GM19438 (cell line): ENCODE results near the gene MMS19.
"Not testable (repeated sequence)": the region's sequence is repeated elsewhere in the genome, so short reads cannot be mapped to it uniquely, and the experiment has no call there.

Experiments
- ATAC-seq: cut with Tn5 transposase; IDR thresholded peaks from one replicate; pipeline ENCODE4 v1.9.1; 2021; ENCODE audit warnings: low read depth; ENCODE audit not compliant: unreplicated experiment

MMS19 gene

DNA sequence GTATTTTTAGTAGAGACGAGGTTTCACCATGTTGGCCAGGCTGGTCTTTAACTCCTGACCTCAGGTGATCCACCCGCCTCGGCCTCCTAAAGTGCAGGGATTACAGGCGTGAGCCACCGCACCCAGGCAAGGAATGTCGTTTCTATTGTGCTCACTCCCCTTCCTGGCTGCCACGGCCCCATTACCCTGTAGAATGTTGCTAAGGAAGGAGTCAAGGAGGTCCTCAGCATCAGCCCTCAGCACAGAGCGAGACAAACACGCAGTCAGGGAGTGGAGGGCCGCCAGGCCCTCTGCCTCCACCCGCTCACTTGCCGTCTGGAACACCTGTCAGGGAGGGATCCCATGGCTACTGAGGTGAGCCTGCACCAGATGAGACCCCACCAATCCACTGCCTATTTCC is 29.4 kb downstream of the MMS19 start:
- ATAC-seq, result not testable (repeated sequence)

DNA sequence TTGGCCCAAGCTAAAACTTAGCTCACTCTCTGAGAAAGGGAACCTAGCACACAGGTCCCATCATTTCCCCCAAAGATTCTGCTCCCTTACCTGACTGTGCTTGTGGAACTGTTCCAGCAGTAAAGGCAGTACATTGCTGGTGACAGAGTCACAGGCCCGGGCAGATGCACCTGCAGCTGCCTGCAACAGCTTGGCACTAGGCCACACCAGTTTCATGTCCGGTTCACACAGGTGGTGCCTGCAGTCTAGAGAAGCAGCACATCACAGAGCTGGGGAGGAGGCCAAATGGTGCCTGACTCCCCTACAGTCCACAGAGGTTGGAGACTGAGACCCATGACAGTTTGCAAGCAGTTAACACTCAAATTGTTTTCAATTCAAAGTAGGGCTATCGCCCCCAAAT is 30.1 kb downstream of the MMS19 start:
- no peak for ATAC-seq

DNA sequence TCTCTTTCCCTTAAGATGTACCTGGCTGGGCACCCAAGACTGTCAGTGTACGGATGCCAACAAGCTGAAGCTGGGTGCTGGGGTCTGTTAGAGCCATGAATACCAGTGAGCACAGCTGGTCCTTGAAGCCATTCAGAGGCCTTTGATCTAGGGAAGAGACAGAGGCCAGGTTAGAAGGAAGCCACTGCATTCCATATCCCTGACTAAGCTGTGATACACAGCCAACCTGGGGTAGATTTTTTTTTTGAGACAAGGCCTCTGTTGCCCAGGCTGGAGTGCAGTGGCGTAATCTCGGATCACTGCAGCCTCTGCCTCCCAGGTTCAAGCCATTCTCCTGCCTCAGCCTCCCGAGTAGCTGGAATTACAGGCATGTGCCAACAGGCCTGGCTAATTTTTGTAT is 31.5 kb downstream of the MMS19 start:
- ATAC-seq, result no peak

DNA sequence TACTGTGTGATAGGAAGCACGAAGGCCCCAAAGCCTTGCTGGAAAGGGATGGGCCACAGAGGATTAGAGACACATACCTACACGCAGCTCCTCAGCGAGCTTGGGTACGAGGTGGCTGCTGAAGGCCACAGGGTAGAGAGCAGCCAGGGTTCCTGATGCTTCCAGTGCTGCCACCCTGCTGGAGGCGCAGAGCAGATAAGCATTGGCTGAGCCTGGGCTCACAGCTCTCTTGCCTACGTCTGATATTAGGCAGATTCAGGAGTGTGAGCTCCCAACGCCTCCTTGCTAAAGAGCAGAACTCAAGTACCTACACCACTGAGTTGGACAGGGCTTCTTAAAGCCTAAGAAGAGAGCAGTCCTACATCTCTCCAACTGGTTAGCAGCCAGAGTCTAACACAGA is 32.2 kb downstream of the MMS19 start:
- ATAC-seq, result no peak

DNA sequence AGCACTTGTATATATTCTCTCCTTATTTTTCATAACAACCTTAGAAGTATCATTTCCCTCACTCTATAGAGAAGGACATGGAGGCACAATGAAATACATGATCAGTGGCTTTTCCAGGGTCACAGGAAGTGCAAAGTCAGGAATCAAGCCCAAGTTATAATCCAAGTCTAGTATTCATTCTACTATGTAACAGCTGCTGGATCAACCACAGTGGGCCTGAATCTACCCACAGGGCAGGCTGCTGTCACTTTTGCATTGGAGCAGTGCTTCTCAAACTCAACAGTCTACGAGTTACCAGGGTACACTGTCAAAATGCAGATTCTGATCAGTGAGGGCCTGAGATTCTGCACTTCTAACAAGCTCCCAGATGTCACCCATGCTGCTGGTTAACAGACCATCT is 34.0 kb downstream of the MMS19 start:
- no peak for ATAC-seq

DNA sequence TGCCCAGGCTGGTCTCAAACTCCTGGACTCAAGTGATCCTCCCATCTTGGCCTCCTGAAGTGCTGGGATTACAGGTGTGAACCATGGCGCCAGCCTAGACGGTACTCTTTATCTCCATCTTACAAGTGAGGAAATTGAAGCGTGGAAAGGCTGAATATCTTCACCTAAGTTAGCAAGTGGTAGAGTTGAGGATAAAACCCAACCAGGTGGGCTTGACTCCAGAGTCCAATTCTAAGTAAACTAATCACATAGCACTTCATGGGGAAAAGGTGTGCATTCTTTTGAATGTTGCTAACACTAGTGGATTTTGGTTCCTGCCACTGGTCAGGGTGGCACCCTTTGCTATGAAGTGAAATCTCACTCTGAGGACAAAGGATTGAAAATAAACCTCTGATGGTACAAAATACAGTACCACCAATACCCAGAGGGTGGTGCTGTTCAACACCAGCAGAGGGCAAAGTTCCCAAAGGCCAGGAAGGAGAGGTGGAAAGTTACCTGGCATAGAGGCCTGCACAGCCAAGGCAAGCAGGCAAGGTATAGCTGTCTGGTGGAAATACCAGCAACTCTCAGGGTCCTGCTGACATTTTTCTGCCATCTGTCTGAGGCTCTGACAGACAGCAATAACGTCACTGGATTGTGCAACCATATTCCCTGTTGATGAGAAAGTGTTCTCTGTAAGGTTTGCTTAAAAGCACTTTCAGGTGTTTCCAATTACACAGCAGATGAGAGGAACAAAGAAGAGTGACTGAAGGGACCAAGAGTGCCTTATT is 34.7 kb downstream of the MMS19 start:
- ATAC-seq, result no peak

DNA sequence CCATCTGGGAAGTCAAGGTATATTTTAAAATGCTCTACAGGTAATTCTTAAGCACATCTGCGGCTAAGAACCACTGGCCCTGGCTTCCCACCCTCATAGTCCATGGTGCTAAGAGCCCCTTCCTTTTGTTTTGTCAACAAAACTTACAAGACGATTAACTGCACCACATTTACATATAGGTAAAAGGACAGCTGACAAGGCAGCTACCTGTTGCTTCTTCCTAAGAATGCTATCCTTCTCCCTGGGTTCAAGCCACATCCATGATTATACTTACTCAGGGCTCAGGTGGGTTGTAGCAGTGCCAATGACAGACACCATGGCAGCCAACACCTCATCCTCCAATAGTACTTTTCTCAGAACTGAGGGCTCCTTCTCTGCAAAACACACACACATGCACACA is 35.9 kb downstream of the MMS19 start:
- no peak for ATAC-seq

DNA sequence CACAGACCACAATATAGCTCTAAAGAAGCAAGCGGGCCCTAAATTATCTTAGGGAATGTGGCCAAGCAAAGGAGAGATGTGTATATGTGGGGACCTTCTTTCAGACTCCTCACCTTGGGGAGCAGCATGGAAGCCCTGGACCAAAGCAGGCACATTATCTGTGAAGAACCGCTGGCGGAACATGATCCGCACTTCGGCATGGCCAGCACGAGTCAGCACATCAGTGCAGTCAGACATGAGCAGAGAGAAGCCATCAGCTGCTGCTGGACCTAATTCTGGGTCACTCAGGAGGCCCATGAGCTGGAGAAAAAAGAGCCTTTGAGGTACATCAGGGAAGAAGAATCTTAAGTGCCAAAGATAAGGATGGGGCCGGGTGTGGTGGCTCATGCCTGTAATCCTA is 38.3 kb downstream of the MMS19 start:
- no peak for ATAC-seq

DNA sequence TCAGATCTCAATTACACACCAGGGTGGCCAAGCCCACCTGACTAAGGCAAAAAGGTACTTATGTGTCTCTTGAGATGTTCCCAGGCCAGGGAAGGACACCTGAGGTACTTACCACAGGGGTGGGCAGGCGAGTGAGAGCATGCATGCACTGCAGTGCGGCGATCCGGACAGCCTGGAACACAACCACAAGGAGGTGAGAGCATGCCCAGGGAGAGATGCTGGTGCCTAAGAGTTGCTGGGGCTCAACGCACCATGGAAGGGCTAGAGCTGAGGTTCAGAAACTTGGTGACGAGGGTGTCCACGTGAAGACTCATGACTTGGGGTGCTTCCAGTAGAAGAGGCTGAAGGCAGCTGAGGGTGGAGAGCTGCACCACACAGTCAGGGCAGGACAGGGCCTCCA is 39.1 kb downstream of the MMS19 start:
- no peak for ATAC-seq

DNA sequence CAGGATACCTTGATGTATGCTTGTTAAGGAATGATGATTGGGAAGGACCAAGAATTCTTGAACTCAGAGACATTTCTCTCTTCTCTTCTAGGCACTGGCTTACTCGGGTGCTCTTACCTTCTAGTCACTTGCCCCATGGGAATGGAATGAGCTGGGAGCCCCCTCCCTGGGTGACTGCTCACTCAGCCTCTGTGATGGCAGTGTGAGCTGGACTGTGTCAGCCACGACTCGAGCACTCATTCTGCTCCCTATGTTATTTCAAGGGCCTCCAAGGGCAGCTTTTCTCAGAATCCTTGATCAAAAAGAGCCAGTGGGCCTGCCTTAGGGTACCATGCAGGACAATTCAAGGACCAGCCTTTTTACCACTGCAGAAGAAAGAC is 41.5 kb downstream of the MMS19 start:
- no peak for ATAC-seq

DNA sequence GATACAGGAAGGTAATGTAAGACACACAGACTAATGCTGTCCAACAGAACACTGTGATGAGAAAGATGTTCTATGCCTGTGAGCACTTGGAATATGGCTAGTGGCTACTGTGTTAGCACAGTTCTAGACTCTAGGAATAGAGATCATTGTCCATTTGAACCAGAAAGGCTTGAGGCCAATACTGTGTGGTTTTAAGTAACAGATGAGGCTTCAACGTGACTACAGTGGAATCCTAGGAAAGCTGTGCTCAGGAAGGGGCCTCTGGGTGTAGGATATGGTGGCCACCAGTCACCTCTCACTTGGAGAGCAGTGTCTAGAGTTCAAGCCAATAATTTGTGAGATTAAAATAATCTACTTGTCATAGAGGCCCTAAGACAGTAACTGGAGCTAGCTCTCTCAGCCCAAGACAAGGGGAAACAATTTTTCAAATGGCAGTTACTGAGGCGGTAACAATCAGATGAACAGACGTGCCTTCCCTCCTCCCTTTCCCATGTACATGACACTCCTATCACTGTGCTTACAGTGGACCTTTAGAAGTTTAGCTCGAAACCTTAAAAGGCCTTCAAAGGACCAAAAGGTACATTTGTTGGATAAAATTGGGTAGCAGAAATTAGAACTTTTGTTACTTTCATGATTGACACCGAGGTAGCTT is 42.1 kb downstream of the MMS19 start:
- ATAC-seq, result no peak

DNA sequence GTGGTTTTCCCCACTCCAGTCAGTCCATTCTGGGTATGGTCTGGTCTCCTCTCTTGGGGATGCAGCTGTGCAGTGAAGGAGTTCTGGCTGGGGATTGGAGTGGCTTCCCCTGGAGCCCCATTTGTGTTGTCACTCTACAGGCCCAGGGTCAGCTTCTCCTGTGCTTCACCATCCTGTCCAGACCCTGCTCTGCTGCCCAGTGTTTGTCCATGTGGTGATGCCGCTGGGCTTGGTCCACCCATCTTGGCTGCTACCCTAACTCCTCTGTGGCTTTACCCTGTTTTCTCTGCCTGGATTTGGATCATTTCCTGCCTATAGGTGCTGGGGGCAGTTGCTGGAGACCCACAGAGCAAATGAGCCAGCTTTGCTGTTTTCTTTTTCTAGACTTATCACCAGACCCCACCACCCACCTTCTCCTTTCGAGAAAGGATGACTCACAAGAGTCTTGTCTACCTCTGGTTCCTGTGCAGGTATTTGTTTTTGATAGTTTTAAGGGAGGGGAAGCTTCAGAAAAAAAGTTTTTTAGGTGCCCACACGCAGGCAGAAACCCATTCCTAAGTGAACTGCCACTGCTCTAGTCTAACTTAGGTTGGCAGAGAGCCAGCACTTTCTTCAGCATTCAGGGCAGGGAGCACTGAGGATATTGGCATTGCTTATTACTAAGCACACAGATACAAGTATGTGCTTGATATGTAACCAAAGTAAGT is 43.7 kb downstream of the MMS19 start:
- no peak for ATAC-seq

DNA sequence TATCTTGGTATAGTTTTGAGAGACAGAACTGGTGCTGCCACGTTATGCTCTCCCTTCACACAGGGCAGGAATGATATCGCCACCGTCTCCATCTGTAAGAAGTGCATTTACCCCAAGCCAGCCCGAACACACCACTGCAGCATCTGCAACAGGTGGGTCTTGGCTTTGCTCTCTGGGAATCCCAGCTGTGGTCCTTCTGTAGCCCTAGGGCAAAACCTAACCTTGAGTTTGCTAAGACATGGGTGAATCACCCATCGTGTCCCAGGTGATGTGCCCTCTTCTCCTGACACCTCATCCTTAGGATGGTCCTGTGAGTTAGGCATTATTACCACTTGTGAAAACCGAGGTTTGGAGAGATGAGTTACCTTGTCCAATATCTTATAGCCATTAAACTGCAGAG is 45.9 kb downstream of the MMS19 start:
- ATAC-seq, result no peak

DNA sequence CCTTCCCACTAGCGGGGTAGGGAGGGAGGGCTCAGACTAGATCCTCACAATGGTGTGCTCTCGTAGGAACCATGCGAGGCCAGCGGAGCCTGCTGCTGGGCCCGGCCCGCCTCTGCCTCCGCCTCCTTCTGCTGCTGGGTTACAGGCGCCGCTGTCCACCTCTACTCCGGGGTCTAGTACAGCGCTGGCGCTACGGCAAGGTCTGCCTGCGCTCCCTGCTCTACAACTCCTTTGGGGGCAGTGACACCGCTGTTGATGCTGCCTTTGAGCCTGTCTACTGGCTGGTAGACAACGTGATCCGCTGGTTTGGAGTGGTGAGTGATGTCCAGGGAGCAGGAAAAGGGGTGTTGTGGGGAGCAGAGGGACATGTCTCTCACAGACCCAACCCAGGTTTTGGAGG is 46.6 kb downstream of the MMS19 start:
- ATAC-seq, result no peak

DNA sequence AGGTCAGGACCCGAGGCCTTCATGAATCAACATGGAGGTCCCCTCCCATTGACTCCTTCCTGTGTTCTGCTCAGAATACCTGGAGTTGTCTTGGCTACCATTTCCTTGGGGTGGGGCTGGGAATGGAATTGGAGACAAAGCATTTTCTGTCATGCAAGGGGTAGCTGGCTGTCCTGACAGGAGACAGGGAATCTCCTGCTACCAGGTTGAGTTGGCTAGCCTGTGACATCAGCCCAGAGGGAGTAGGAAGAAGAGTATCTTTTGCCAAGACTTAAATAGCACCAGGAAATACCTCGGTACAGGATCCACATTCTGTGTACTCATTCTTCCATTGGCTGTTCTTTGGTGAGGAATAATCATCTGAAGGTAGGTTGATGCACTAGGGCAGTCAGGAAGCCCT is 47.4 kb downstream of the MMS19 start:
- no peak for ATAC-seq

DNA sequence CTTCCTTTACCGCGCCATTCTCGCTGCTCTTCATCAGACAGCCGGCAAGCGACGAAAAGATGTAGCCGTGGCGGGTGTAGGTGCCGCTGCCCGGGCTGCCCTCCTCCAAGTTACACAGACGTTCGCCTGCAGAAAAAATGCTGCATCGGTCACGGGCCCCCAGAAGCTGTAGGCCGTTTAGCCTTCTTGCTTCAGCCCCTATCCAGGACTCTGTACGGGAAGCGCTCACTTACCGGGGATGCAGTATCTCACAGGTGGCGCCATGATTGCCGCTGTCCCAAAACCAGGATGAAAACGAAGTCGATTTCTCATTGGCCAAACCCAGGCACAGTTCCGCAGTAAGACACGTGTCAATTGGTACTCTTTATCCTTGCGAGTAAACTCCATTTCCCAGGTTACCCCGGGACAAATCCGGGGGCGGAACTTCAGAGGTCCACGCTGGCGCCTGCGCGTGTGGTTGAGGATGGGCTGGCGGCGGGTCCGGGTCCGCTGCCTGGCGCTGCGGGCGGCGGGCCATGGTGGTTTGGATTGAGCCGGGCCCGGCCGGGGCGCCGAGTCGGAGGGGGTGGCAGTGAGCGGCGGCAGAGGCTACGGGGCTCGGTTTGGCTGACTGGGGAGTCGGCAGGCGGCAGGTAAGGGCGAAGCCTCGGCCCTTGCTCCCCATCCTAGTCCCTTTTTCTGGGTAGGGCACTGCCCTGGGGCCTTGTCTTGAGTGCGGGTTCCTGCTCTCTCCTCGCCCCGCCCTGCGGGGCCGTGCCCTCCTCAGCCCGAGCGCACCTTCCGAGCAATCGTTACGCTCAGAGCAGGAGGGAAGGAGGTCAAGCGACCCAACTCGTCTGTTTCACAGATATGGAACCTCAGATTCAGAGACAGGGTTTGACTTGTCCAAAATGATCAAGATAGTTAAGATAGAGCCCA is 52.2 kb downstream of the MMS19 start, which contains the start of the genes EXOSC1 and ZDHHC16:
Gene EXOSC1 (minus strand): TSS at position 285 of the 918 bp plus-strand sequence. CDS start 21 bp downstream, at position 264.
Gene ZDHHC16 (plus strand): TSS at position 454 of the 918 bp plus-strand sequence. CDS start 5,501 bp downstream, outside the sequence.
- ATAC-seq, result peak; percentile 95

DNA sequence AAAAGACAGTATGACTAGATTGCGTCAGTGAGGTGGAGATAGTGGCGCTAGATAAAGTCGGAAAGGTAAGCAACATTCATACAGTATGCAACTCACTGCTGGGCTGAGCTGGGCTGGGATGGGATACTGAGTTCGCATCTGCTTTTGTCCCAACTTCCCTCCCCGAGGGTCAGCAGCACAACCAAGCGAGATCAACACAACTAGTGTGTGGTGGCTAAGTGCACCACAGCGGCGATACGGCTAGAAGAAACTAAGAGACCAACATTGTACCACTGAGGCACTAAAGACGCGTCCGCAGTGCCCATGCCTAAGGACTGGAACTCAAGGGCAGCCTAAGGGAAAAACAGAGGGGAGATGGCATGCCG is 52.9 kb downstream of the MMS19 start:
- no peak for ATAC-seq

DNA sequence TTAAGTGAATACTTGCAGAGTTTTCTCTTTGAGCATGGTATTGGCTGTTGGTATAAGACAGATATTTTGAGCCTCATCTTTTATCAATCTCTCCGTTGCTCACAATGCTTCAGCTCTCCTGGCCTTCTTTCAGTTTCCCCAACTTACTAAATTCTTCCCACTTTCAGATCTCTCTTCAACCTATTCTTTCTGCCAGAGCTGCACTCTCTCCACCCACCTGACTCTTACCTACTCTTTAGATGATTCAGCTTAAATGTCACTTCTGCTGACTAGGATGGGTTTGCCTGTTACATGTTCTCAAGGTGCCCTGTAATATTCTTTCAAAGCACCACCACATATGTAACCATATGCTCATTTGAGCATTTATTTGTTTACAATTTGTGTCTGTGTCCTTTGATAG is 54.0 kb downstream of the MMS19 start:
- ATAC-seq, result no peak

DNA sequence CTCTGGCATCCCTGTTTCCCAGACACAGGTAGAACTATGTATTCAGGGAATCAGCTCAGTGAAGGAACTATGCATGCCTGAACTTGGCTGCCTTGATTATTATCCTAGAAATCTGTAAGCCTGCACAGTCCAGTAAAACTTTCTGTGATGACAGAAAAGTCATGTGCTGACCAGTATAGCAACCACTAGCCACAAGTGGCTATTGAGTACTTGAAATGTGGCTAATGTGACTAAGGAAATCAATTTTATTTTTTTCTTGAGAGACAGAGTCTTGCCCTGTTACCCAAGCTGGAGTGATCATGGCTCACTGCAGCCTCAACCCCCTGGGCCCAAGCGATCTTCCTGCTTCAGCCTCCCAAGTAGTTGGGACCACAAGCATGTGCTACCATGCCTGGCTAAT is 55.9 kb downstream of the MMS19 start:
- no peak for ATAC-seq

DNA sequence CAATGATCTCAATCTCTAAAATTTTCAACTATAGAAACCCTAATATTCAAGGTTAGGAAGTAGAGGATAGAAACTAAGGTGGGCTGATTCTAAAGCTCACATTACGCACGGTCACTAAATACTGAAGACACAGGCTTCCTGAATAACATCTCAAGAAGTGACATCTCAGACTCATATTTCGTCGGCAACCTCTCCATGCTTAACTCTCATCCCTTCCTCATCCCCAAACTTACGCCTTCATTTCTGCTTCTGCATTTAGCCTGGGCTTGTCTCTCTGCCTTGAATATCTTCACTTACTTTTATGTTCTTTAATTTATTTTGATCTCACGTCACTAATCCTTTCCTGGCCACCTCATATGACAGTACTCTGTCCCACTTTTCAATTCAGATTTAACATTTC is 63.0 kb downstream of the MMS19 start:
- ATAC-seq, result no peak

DNA sequence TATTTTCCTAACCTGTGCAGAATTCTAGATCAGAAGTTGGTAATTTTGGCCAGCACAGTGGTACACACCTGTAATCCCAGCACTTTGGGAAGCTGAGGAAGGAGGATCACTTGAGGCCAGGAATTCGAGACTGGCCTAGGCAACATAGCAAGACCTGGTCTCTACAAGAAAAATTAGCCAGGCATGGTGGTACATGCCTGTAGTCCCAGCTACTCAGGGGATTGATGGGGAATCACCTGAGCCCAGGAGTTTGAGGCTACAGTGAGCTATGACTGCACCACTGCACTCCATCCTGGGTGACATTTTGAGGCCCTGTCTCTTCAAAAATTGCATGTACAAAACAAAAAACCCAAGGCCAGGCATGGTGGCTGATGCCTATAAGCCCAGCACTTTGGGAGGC is 63.7 kb downstream of the MMS19 start:
- no peak for ATAC-seq
